ENCODE results near the gene TRIM45. TPM values are rescaled to one million over a fixed set of nuclear protein-coding genes. Genes with fewer than 3 reads are reported as not detected.
"Not testable (repeated sequence)": the region's sequence is repeated elsewhere in the genome, so short reads cannot be mapped to it uniquely, and the experiment has no call there.

Gene TRIM45
- total RNA-seq, 3 donors from 2014 or later = 1.1 to 8.2 (median 6.6) TPM

DNA sequence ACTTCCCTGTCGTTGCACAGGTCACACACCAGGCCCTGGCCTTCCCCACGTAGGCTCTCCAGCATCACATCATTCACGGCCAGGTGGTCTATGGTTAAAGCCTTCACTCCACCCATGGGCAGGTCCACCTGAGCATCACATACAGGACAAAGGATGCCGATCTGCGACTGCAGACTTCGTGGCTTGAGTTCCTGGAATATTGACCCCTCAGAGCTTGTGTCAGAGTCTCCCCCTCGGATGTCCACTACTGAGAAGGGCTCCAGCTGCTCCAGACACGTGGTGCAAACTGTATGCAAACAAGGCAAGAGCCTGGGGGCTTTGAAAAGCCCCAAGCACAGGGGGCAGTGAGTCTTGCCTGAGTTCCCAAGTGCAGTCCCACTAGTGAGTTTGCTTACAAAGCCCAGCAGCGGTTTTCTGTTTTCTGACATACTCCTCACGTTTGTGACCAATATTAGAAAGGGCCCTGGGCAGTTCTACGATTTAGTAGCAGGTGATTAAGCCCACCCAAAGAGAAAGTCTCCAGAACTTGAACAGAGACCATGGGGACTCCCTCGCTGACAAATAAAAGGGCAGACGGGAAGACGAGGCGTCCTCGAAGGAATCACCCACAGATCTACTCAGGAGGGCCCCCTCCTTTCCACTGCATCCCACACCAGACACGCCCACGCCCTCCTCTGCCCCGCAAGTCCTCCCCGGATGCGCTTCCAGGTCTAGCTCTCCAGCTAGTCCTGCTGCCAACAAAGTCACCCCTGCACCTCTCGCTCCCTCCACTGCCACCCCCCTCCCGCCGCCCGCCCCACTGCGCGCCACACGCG lies 568 bp downstream of the TRIM45 start:
- Histone ChIP-seq H3K27ac (peak overlapping the region; percentile 94 to 96), H3K27me3 (no peaks in the 10 kb centered on the region), H3K4me3 (peak overlapping the region; percentile 70 to 87 (median 76)), H3K4me1 (peaks cover 3 to 7% of the 10 kb centered on the region in 2 donors), H3K36me3 (no peaks in the 10 kb centered on the region), H3K9me3 (no peaks in the 10 kb centered on the region)
- peak in 1 of 2 donors; percentile 27 for DNase-seq (ENCODE audit: low spot score in 2 of 2)
- intact Hi-C loops (cut with DNase I; ENCODE audit: low total_unique reads) = loop anchor here (5.0 kb wide), 1 partner anchor 496 kb away; no protein-coding TSS in a partner anchor
- no peak for TF ChIP-seq POLR2AphosphoS5 (IDR thresholded peaks at IDR 0.05)
- TF ChIP-seq POLR2A (IDR thresholded peaks at IDR 0.05) = no peak
- TF ChIP-seq, protein P1, sequence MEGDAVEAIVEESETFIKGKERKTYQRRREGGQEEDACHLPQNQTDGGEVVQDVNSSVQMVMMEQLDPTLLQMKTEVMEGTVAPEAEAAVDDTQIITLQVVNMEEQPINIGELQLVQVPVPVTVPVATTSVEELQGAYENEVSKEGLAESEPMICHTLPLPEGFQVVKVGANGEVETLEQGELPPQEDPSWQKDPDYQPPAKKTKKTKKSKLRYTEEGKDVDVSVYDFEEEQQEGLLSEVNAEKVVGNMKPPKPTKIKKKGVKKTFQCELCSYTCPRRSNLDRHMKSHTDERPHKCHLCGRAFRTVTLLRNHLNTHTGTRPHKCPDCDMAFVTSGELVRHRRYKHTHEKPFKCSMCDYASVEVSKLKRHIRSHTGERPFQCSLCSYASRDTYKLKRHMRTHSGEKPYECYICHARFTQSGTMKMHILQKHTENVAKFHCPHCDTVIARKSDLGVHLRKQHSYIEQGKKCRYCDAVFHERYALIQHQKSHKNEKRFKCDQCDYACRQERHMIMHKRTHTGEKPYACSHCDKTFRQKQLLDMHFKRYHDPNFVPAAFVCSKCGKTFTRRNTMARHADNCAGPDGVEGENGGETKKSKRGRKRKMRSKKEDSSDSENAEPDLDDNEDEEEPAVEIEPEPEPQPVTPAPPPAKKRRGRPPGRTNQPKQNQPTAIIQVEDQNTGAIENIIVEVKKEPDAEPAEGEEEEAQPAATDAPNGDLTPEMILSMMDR (IDR thresholded peaks at IDR 0.05) = no peak

DNA sequence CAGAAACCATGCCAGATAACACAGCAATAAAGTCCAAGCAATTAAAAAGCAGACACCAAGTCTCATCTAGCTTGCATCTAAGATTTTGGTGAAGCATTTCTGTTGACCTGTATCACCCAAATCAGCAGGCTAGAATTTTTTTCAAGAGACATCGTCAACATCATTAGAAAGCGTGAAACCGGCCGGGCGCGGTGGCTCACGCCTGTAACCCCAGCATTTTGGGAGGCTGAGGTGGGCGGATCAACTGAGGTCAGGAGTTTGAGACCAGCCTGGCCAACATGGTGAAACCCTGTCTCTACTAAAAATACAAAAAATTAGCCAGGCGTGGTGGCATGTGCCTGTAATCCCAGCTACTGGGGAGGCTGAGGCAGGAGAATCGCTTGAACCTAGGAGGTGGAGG lies 2.4 kb downstream of the TRIM45 start:
- H3K36me3 ChIP-seq; intact Hi-C loops (cut with DNase I; ENCODE audit: low total_unique reads); DNase-seq (ENCODE audit: low spot score in 2 of 2); H3K9me3 ChIP-seq; H3K27ac ChIP-seq; H3K4me3 ChIP-seq; H3K27me3 ChIP-seq; H3K4me1 ChIP-seq: not testable (repeated sequence)

DNA sequence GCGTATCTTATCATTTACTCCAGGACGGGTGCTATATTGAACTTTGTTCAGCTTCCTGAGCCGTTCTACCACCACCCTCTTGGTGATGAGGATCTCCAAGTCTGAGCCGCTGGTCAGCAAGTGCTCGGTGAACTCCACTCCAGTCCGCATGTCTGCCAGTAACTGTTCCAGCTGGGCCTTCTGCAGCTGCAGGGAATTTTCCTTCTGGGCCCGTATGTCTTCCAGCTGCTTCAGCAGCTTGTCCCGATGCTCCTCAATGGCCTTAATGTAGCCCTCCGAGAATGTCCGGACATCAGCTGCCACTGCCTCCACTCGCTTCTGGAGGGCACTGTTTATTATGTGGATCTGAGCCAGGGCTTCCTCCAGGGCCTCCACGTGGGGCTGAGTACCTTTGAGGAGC lies 3.4 kb downstream of the TRIM45 start:
- Histone ChIP-seq H3K9me3 (no peaks in the 10 kb centered on the region), H3K27ac (no peak overlapping the region), H3K27me3 (no peaks in the 10 kb centered on the region), H3K36me3 (no peaks in the 10 kb centered on the region), H3K4me3 (no peak overlapping the region), H3K4me1 (peaks cover 3 to 7% of the 10 kb centered on the region in 2 donors)
- TF ChIP-seq POLR2AphosphoS5 (IDR thresholded peaks at IDR 0.05) (no peak), POLR2A (IDR thresholded peaks at IDR 0.05) (no peak)
- TF ChIP-seq, protein P1 (IDR thresholded peaks at IDR 0.05) = no peak
- DNase-seq (ENCODE audit: low spot score in 2 of 2) = no peak
- intact Hi-C loops (cut with DNase I; ENCODE audit: low total_unique reads) = no loop called here

DNA sequence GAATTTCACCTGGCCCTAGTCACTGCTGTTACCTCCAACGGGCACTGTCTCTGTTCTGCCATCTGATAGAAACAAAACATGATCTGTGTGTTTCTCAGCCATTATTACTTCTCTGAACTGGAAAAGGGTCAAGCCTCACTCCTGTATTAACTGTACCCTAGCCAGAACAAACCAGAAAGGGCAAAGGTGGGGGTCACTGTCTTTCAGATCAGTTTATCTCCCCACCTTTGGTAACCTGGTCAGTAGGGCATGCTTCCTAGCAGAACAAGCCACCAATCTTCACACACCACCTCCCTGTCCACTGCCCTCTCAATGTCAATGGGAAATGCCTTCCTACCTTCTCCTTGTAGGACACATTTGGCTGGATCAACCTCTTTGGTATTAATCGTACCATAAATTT lies 3.9 kb downstream of the TRIM45 start:
- DNase-seq (ENCODE audit: low spot score in 2 of 2) = no peak
- H3K4me1 ChIP-seq = peaks cover 3 to 7% of the 10 kb centered on the region in 2 donors
- H3K27ac ChIP-seq = no peak overlapping the region
- no peak overlapping the region for H3K4me3 ChIP-seq
- intact Hi-C loops (cut with DNase I; ENCODE audit: low total_unique reads) = no loop called here
- no peaks in the 10 kb centered on the region for H3K9me3 ChIP-seq
- no peaks in the 10 kb centered on the region for H3K27me3 ChIP-seq
- no peaks in the 10 kb centered on the region for H3K36me3 ChIP-seq
- no peak for TF ChIP-seq POLR2AphosphoS5 (IDR thresholded peaks at IDR 0.05)
- TF ChIP-seq, protein P1 (IDR thresholded peaks at IDR 0.05) = no peak

DNA sequence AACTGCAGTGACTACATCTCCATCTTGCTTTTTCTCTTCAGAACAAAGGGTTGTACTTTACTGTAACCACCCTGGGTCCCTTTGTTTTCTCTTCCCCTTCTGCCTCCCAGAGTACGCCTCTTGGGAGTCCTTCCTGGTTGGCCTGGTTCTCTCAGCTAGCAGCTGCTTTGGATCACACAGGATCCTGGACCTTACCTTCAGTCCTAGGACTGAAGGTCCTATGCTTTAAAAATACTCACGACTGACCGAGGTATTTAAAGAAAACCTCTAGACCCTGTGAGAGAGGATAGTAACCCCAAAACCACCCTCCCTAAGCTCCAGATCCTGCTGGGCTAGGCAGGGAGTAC lies 4.8 kb downstream of the TRIM45 start:
- H3K36me3 ChIP-seq = no peaks in the 10 kb centered on the region
- intact Hi-C loops (cut with DNase I; ENCODE audit: low total_unique reads) = no loop called here

More for the DNA sequence above, 4.8 kb downstream of the TRIM45 start:
- Histone ChIP-seq H3K4me1 (peaks cover 3 to 7% of the 10 kb centered on the region in 2 donors), H3K9me3 (no peaks in the 10 kb centered on the region), H3K4me3 (no peak overlapping the region), H3K27ac (no peak overlapping the region), H3K27me3 (no peaks in the 10 kb centered on the region)
- TF ChIP-seq POLR2A (IDR thresholded peaks at IDR 0.05) = no peak
- TF ChIP-seq, protein P1 (IDR thresholded peaks at IDR 0.05) = no peak
- no peak for TF ChIP-seq POLR2AphosphoS5 (IDR thresholded peaks at IDR 0.05)
- DNase-seq (ENCODE audit: low spot score in 2 of 2) = no peak

Data from breast epithelium (tissue), 4 donors.